ENCODE results near the gene DAP. TPM values are rescaled to one million over a fixed set of nuclear protein-coding genes. Genes with fewer than 3 reads are reported as not detected.

The DAP gene
- total RNA-seq, 1 experiment from 2014 or later, result 47.2 TPM

- no peak for DNase-seq
- no peak overlapping the region for H3K14ac ChIP-seq (ENCODE audit: insufficient read depth, low read length)
- H2AFZ ChIP-seq (ENCODE audit: low read length), result no peak overlapping the region
- no peaks in the 10 kb centered on the region for H3K27me3 ChIP-seq (ENCODE audit: insufficient read depth, low read length)
- no peak overlapping the region for H3K9ac ChIP-seq (ENCODE audit: extremely low read depth, insufficient read length, low read length)
- no peaks in the 10 kb centered on the region for H3K79me2 ChIP-seq (ENCODE audit: insufficient read depth, low read length)
- peaks cover 24 to 27% of the 10 kb centered on the region in 2 experiments for H3K4me1 Mint-ChIP-seq
- no peak overlapping the region for H2BK120ac ChIP-seq (ENCODE audit: low read depth, low read length, poor library complexity, severe bottlenecking)
- H4K20me1 ChIP-seq (ENCODE audit: control insufficient read depth, insufficient read depth, insufficient read length), result no peaks in the 10 kb centered on the region
- no peak overlapping the region for H4K91ac ChIP-seq (ENCODE audit: insufficient read length, low read depth, low read length)
- no peak overlapping the region for H3T11ph ChIP-seq (ENCODE audit: low read length)
- WGBS (ENCODE audit: extremely low coverage, insufficient read length, low lambda C conversion rate), result no CpG with 5 or more reads among the region's 6 CpGs
- no peak overlapping the region for H3K4me2 ChIP-seq (ENCODE audit: insufficient read depth, insufficient read length, low read length)
- H2BK12ac ChIP-seq (ENCODE audit: insufficient read length, low read depth, low read length), result no peak overlapping the region
- peaks cover 17 to 38% (median 25%) of the 10 kb centered on the region in 3 experiments for H3K36me3 Mint-ChIP-seq (ENCODE audit: insufficient read depth in 1 of 3, low read depth in 3 of 3)
- no peak overlapping the region for H3K4ac ChIP-seq (ENCODE audit: low read depth, low read length)
- no peaks in the 10 kb centered on the region for H3K27me3 Mint-ChIP-seq (ENCODE audit: low read depth)
- H3K9me3 ChIP-seq (ENCODE audit: control insufficient read depth, low read depth, low read length), result no peaks in the 10 kb centered on the region
- no peak overlapping the region for H3K23ac ChIP-seq (ENCODE audit: insufficient read length, low read depth, low read length)
- no peaks in the 10 kb centered on the region for H3K79me1 ChIP-seq (ENCODE audit: insufficient read depth, low read depth, low read length, poor library complexity, severe bottlenecking)
- no peak for TF ChIP-seq CTCF (conservative IDR thresholded peaks at IDR 0.05)
- no peak overlapping the region for H2BK5ac ChIP-seq (ENCODE audit: insufficient read length, low read length)
- peaks cover 12 to 16% of the 10 kb centered on the region in 2 experiments; a peak in 4 of 5 replicates for H3K9me3 Mint-ChIP-seq
- no peaks in the 10 kb centered on the region for H3K23me2 ChIP-seq (ENCODE audit: insufficient read length, low read depth, low read length, poor library complexity, severe bottlenecking)
- H3K4me1 ChIP-seq (ENCODE audit: insufficient read depth, low read length), result peaks cover 7% of the 10 kb centered on the region; the same call in 1 of the 2 replicates
- H3K4me3 Mint-ChIP-seq, result no peak overlapping the region
- no peak overlapping the region for H3K56ac ChIP-seq (ENCODE audit: insufficient read length, low read depth, low read length)
- H4K8ac ChIP-seq (replicated peaks; ENCODE audit: insufficient read length, low read depth, low read length), result no peak overlapping the region
- no peak overlapping the region for H3K27ac ChIP-seq (ENCODE audit: insufficient read length, low read depth, low read length)
- no peak overlapping the region for H2BK20ac ChIP-seq (ENCODE audit: low read depth, low read length, poor library complexity, severe bottlenecking)
- H4K5ac ChIP-seq (ENCODE audit: insufficient read length, low read depth, low read length), result no peak overlapping the region
- H2BK15ac ChIP-seq (ENCODE audit: low read depth, low read length), result no peak overlapping the region
- H2AK5ac ChIP-seq (ENCODE audit: insufficient read length, low read length), result no peak overlapping the region
- peak overlapping the region in 1 of 3 experiments; percentile 24; a peak in 1 of 7 replicates for H3K27ac Mint-ChIP-seq
- no peak overlapping the region for H3K18ac ChIP-seq (ENCODE audit: insufficient read length, low read depth, low read length)
Measured at GRCh38 chr5:10685115-10685521, 75.9 kb downstream of the DAP start.

Measured in H9 (cell line).